Activated CD4-positive, alpha-beta memory T cell treated with anti-CD3 and anti-CD28 coated beads, Interleukin-2, amount 10 ng/mL, durations not matched to agents 7 days and 5 days (primary cell): ENCODE measurements around the gene GNPDA2. TPM values are rescaled to one million over a fixed set of nuclear protein-coding genes. Genes with fewer than 3 reads are reported as not detected.
"Not testable (repeated sequence)": the region's sequence is repeated elsewhere in the genome, so short reads cannot be mapped to it uniquely, and the experiment has no call there.

Source experiments
- CTCF ChIA-PET: fragments of 350-600 bp; sonication (Branson Sonifier 250); formaldehyde crosslinking; loops from one replicate; lab custom pipeline; 2021; ENCODE audit warnings: antibody characterized with exemption, inconsistent platforms; lab: Charles Lee
- POLR2A ChIA-PET: fragments of 350-600 bp; sonication (Branson Sonifier 250); formaldehyde crosslinking; loops from one replicate; lab custom pipeline; 2021; ENCODE audit warnings: antibody characterized with exemption; lab: Charles Lee
- DNase-seq: peaks from one replicate; pipeline ENCODE4 v3.0.0-alpha.2; 2020
- H3K27ac Mint-ChIP-seq: one replicate; pipeline ENCODE4 v1.8.0; 2021; ENCODE audit warnings: mild to moderate bottlenecking, mixed read lengths
- H3K27me3 Mint-ChIP-seq: one replicate; pipeline ENCODE4 v1.8.0; 2021; ENCODE audit warnings: mixed read lengths
- H3K36me3 Mint-ChIP-seq: one replicate; pipeline ENCODE4 v1.8.0; 2021; ENCODE audit warnings: low read depth, mixed read lengths
- H3K4me1 Mint-ChIP-seq: one replicate; pipeline ENCODE4 v1.8.0; 2021; ENCODE audit warnings: mixed read lengths
- H3K4me3 Mint-ChIP-seq: one replicate; pipeline ENCODE4 v1.8.0; 2021; ENCODE audit warnings: mild to moderate bottlenecking, mixed read lengths
- H3K9me3 Mint-ChIP-seq: one replicate; pipeline ENCODE4 v1.8.0; 2021; ENCODE audit warnings: mixed read lengths
- total RNA-seq, 2 experiments: library from RNA; stranded (reverse); gene quantifications; one replicate each; pipeline ENCODE4 v1.2.3, GENCODE V29; 2021

GNPDA2 gene
- total RNA-seq, result 10 to 100 TPM; 11.1 to 12.2 TPM

DNA sequence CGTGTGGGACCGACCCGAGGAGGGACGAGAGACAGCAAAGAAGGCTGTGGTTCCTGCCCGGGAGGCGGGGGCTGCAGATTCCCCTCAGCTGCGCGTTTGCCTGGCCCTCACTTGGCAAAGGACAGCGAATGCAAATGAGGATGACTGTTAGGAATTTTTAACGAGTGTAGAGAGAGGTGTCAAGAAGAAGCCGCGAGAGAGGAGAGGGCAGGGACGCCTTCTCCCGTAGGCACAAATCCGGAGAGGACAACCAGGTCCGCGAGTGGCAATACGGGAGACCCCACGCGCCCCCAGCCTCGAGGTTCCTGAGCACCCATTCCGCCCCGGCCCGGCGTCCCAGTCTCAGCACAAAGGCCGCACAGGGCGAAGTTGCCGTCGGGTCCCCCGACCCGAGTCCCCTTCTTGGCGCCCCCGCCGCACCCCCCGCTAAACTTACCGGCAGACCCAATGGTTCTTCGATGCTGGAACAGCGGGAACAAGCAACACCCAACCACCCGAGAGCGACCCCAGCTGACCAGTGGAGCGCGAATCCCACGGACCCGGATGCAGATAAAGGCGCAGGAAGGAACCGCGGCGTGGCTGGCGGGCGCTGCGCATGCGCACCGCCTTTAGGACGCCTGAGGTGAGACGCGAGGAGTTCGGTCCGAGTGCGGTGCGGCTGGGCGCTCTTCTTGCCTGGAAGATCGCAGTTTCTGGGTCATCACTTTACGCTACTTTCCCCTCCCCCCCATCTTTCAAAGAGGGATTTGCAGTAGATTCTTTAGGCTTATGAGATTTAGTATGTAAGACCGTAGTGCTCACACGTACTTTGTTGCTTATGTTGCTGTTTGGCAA is at the start of gene GNPDA2:
Gene GNPDA2 (minus strand): TSS at position 519 of the 834 bp plus-strand sequence. CDS start 4,349 bp downstream, outside the sequence.
- peak; percentile 85 for DNase-seq
- peaks cover 2% of the 10 kb centered on the region for H3K27me3 Mint-ChIP-seq
- peak within 1 kb of the TSS; percentile 94 for H3K4me3 Mint-ChIP-seq
- CTCF ChIA-PET, result interaction anchor here (1.6 kb wide), 1 partner anchor 47 kb away, joined by 4 read pairs; no protein-coding TSS in a partner anchor
- H3K4me1 Mint-ChIP-seq, result peaks cover 30% of the 10 kb centered on the region
- H3K27ac Mint-ChIP-seq, result peak within 1 kb of the TSS; percentile 80
- no peaks in the 10 kb centered on the region for H3K9me3 Mint-ChIP-seq
- POLR2A ChIA-PET, result interaction anchor here (0.9 to 5.1 kb wide), 5 partner anchors 9 to 48 kb away, joined by 3 to 71 read pairs (median 5); partner anchors contain the start of gene GUF1
- no peaks in the 10 kb centered on the region for H3K36me3 Mint-ChIP-seq

DNA sequence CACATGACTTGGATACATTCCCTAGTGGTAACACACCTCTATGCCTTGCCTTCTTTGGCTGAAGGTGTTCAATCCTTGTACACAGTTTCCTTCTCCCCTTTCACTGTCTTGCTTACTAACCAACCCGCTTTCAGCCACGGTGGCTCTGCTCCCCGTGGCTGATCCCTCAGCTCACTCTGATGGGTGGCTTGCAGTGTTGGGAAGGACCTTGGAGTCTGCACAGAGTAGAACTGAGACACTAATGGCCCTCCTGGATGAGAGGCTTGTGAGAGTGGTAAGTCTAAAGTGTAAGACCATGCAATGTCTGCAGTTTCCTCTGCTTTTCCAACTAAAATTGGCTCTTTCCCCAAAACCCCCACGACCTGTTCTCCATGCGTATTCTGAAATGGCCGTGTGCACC is 46.0 kb upstream of the GNPDA2 start:
- H3K4me3 Mint-ChIP-seq, result no peak overlapping the region
- peaks cover 1% of the 10 kb centered on the region for H3K27me3 Mint-ChIP-seq
- ChIA-PET CTCF (no interaction called here), POLR2A (no interaction called here)
- DNase-seq, result no peak
- H3K27ac Mint-ChIP-seq, result no peak overlapping the region
- no peaks in the 10 kb centered on the region for H3K9me3 Mint-ChIP-seq
- no peaks in the 10 kb centered on the region for H3K4me1 Mint-ChIP-seq
- no peaks in the 10 kb centered on the region for H3K36me3 Mint-ChIP-seq

DNA sequence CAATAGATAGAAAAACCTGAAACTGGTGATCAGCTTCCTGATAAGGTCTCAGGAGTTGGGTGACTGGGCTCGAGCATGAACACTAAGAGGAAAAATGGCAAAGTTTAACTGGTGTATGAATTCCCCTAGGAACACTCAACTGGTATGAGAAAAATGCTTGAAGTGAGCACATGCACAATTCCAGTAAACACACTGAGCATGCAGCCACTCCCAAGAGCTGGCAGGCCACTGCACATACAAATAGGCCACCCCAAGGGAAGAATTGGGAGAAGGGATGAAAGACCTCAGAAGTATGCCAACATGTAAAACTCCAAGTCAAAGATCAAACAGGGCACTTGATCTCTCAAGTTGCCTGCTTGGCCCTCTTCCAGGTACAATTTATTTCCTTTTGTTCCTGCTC is 45.4 kb upstream of the GNPDA2 start:
- H3K36me3 Mint-ChIP-seq, result no peaks in the 10 kb centered on the region
- POLR2A ChIA-PET, result no interaction called here
- no peaks in the 10 kb centered on the region for H3K4me1 Mint-ChIP-seq
- DNase-seq, result no peak
- H3K27ac Mint-ChIP-seq, result no peak overlapping the region
- CTCF ChIA-PET, result no interaction called here
- H3K4me3 Mint-ChIP-seq, result no peak overlapping the region
- peaks cover 1% of the 10 kb centered on the region for H3K27me3 Mint-ChIP-seq
- H3K9me3 Mint-ChIP-seq, result no peaks in the 10 kb centered on the region

DNA sequence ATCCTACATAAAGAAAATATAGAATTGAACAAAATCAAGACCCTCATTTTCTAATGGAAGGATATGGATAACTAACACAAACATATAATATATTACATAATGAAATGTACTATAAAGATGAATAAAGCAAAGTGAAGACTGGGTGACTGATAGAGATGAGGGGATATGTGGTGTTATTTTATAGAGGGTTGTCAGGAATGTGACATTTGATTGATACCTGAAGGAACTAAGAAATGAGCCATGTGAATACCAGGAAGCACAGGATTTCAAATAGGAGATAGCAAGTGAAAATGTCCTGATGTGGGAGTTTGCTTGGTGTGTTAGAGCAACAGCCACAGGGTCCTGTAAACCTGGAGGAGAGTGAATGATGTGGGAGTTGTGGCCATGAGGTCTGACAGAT is 40.1 kb upstream of the GNPDA2 start:
- H3K4me3 Mint-ChIP-seq, result no peak overlapping the region
- no peak overlapping the region for H3K27ac Mint-ChIP-seq
- H3K4me1 Mint-ChIP-seq, result no peaks in the 10 kb centered on the region
- H3K9me3 Mint-ChIP-seq, result no peaks in the 10 kb centered on the region
- CTCF ChIA-PET, result no interaction called here
- no peaks in the 10 kb centered on the region for H3K36me3 Mint-ChIP-seq
- DNase-seq, result no peak
- H3K27me3 Mint-ChIP-seq, result peaks cover 4% of the 10 kb centered on the region
- POLR2A ChIA-PET, result no interaction called here

DNA sequence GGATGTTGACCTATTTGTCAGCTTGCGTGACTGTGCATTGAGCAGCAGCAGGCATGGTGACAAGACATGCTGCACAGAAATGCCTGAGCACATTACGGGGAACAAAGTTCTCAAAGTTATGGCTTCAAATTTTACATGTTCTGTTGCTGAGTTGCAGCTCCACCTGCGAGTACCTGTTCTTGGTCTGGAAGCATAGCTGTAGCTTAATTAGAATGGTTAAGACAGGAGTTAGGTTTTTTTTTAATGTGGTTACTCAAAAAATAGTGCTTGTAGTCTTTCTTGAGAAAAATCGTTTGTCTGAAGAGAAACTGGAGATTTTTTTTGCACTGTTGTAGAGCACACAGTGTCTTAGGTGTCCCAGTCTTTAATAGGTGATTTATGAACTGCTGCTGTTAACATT is 38.8 kb upstream of the GNPDA2 start:
- H3K9me3 Mint-ChIP-seq, result no peaks in the 10 kb centered on the region
- H3K4me3 Mint-ChIP-seq, result no peak overlapping the region
- H3K4me1 Mint-ChIP-seq, result no peaks in the 10 kb centered on the region
- ChIA-PET CTCF (no interaction called here), POLR2A (no interaction called here)
- no peak overlapping the region for H3K27ac Mint-ChIP-seq
- no peaks in the 10 kb centered on the region for H3K36me3 Mint-ChIP-seq
- DNase-seq, result no peak
- peaks cover 10% of the 10 kb centered on the region for H3K27me3 Mint-ChIP-seq

DNA sequence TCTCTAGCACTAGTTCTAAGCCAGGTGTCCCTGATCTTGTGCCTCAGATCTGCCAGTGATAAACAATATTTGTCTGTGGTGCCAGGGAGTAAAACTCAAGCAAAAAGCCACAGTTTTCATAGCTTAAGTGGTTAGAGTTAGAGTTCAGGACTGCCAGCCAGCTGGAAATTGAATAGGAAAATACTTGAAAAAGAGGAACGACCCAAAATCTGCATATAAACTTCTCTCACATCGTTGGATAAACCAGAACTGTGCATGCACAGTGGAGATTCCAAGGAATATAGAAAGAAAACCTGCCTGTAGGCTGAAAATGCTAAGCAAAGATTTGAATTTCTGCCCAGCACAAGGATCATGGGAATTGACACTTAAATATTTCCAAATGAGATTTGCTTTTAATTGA is 35.0 kb upstream of the GNPDA2 start:
- Mint-ChIP-seq H3K36me3 (no peaks in the 10 kb centered on the region), H3K27me3 (peaks cover 9% of the 10 kb centered on the region), H3K27ac (no peak overlapping the region), H3K4me1 (no peaks in the 10 kb centered on the region), H3K9me3 (no peaks in the 10 kb centered on the region), H3K4me3 (no peak overlapping the region)
- CTCF ChIA-PET, result interaction anchor here (0.8 kb wide), 1 partner anchor 13 kb away, joined by 3 read pairs; no protein-coding TSS in a partner anchor
- POLR2A ChIA-PET, result no interaction called here
- DNase-seq, result no peak

DNA sequence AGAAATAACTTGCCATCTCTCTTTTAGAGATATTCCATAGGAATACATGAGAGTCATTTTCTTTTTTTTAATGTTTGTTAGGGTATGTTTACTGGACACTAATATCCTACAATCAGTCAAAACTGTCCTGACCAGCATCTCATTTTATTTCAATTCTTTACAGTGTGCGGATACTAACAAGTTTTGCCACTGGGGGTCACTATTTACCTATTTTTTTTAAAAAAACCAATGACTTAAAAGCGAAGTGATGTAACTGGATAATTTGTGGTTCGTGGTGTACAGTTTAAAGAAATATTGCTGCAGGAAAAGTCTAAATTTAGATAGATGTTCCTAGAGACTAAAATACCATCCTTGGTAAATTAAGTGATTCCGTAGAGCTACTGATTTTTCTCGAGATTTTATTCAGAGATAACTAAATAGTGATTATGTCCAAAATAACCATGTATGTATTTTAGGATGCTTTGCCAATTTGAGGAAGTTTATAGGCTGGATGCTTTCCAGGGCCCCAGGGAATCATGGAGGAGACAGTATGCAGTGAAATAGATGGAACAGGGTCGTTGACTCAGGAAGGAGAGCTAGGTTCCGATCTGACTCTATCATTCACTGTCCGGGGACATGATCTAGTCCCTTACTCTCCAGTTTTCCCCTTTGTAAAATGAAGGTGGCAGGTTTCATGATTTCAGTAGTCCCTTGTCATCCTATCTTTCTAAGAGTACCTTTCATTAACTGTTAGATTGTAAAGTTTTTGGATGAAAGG is 34.0 kb upstream of the GNPDA2 start:
- POLR2A ChIA-PET, result no interaction called here
- H3K27me3 Mint-ChIP-seq, result peaks cover 7% of the 10 kb centered on the region
- no peaks in the 10 kb centered on the region for H3K36me3 Mint-ChIP-seq
- CTCF ChIA-PET, result no interaction called here
- DNase-seq, result no peak
- no peak overlapping the region for H3K4me3 Mint-ChIP-seq
- no peaks in the 10 kb centered on the region for H3K4me1 Mint-ChIP-seq
- no peak overlapping the region for H3K27ac Mint-ChIP-seq
- no peaks in the 10 kb centered on the region for H3K9me3 Mint-ChIP-seq

DNA sequence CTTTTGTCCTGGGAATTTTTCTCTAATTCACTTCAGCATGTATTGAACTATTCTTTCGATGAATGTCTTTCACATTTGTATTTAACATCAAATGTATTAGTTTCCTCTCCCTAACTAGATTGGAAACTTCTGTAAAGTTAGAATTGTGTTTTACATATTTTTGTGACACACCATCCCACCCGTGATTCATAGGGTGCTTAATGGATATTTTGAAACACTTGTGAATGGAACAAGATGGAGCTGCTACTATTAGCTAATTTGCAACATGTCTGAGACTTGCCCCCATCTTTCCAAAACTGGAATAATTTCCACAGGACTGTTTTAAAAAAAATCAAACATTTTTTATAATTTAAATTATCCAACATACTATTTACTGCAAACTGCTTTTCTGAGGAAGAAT is 30.2 kb upstream of the GNPDA2 start:
- H3K4me1 Mint-ChIP-seq, result no peaks in the 10 kb centered on the region
- no peak overlapping the region for H3K4me3 Mint-ChIP-seq
- H3K27me3 Mint-ChIP-seq, result peaks cover 7% of the 10 kb centered on the region
- ChIA-PET CTCF (no interaction called here), POLR2A (no interaction called here)
- no peak overlapping the region for H3K27ac Mint-ChIP-seq
- no peaks in the 10 kb centered on the region for H3K9me3 Mint-ChIP-seq
- no peaks in the 10 kb centered on the region for H3K36me3 Mint-ChIP-seq
- DNase-seq, result no peak

DNA sequence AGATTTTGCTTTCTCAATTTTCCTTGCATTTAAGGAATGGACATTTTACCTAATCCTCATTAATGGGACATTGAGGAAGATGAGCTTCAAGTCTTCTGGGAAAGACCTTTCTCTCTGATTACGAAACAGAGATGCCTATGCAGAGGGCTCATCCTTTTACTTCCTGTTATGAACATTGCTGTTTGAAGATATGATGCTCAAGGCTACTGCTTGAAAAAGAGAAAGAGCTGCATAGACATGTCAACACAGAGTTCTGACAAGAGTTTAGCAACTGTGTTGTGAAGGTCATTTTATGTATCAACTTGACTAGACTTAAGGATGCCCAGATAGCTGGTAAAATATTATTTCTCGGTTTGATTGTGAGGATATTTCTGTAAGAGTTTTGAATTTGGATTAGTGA is 13.8 kb upstream of the GNPDA2 start:
- POLR2A ChIA-PET, result interaction anchor here (0.8 kb wide), 1 partner anchor 13 kb away, joined by 3 read pairs; no protein-coding TSS in a partner anchor
- Mint-ChIP-seq H3K9me3 (no peaks in the 10 kb centered on the region), H3K36me3 (no peaks in the 10 kb centered on the region), H3K27me3 (peaks cover 15% of the 10 kb centered on the region), H3K4me3 (no peak overlapping the region), H3K4me1 (no peaks in the 10 kb centered on the region), H3K27ac (no peak overlapping the region)
- CTCF ChIA-PET, result no interaction called here
- DNase-seq, result no peak

DNA sequence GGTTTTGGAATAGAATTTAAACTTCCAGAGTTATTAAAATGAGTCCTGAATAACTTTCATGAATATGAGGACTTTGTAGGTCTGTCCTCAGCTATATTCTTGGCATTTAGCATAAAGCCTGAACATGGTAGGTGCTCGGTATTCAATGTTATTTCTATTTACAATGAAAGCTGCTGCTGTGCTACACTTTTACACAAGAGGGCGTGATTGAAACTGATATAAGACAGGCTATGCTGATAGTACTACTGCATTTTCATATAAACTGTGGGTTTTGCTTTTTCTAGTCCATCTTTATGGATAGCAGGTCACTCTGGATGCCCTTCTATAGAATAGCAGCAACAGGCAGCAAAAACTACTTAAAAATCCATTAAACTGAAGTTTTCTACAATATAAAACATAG is 12.3 kb upstream of the GNPDA2 start:
- Mint-ChIP-seq H3K27me3 (peaks cover 19% of the 10 kb centered on the region), H3K36me3 (no peaks in the 10 kb centered on the region), H3K4me3 (no peak overlapping the region), H3K4me1 (no peaks in the 10 kb centered on the region), H3K27ac (no peak overlapping the region), H3K9me3 (no peaks in the 10 kb centered on the region)
- CTCF ChIA-PET, result no interaction called here
- POLR2A ChIA-PET, result no interaction called here
- no peak for DNase-seq

DNA sequence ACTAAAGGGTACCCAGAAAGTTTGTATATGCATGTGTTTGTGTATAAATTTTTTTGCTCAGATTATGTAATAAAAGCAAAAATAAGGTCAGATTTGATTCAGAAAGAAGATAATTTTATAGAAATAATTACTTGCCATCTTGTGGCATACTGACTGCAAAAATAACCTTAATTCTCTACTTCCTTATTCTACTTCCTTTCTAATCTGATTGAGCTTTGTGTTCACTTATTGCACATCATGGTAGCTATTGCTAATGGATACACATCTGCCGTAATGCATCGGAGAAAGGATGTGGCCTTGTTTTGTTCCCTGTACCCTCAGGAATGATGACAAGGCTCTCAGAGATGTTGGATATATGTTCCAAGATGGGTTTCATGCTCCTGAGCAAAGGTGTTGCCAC is 10.5 kb upstream of the GNPDA2 start:
- CTCF ChIA-PET, result no interaction called here
- H3K9me3 Mint-ChIP-seq, result no peaks in the 10 kb centered on the region
- H3K27ac Mint-ChIP-seq, result no peak overlapping the region
- H3K4me1 Mint-ChIP-seq, result no peaks in the 10 kb centered on the region
- DNase-seq, result no peak
- POLR2A ChIA-PET, result no interaction called here
- H3K27me3 Mint-ChIP-seq, result peaks cover 17% of the 10 kb centered on the region
- H3K4me3 Mint-ChIP-seq, result no peak overlapping the region
- H3K36me3 Mint-ChIP-seq, result no peaks in the 10 kb centered on the region

DNA sequence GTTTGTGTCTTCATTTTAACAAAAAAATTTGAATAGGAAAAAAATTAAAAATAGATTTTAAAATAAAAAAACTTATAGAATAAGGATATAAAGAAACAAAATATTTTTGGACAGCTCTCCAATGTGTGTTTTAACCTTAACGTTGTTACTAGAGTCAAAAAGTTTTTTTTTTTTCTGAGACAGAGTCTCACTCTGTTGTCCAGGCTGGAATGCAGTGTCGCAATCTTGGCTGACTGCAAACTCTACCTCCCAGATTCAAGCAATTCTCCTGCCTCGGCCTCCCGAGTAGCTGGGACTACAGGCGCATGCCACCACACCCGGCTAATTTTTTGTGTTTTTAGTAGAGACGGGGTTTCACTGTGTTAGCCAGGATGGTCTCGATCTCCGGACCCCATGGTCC is 2.3 kb upstream of the GNPDA2 start:
- CTCF ChIA-PET, H3K27me3 Mint-ChIP-seq: not testable (repeated sequence)
- H3K4me1 Mint-ChIP-seq, result peaks cover 26% of the 10 kb centered on the region

DNA sequence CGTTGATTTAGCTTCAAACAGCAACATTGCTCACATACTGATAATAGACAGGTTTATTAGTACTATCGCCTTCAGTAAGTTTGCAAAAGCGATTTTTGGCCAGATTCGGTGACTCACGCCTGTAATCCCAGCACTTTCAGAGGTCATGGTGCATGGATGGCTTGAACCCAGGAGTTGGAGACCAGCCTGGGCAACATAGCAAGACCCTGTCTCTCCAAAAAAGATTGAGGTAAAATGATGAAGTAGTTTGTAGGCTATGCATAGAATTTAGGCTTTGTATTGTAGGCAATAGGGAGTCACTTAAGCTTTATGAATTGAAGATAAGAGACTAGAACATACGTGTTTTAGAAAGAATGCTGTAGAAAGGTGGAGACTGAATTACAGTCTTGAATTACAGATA is 1.1 kb upstream of the GNPDA2 start:
- H3K27me3 Mint-ChIP-seq, result peaks cover 4% of the 10 kb centered on the region
- H3K4me3 Mint-ChIP-seq, result peak overlapping the region; percentile 94
- H3K4me1 Mint-ChIP-seq, result peaks cover 30% of the 10 kb centered on the region
- H3K9me3 Mint-ChIP-seq, result no peaks in the 10 kb centered on the region
- no peak for DNase-seq
- POLR2A ChIA-PET, result interaction anchor here (0.9 to 5.1 kb wide), 3 partner anchors 12 to 49 kb away, joined by 3 to 71 read pairs (median 4); partner anchors contain the start of gene GUF1
- no peak overlapping the region for H3K27ac Mint-ChIP-seq
- CTCF ChIA-PET, result interaction anchor here (0.5 kb wide), 1 partner anchor 1365 kb away, joined by 3 read pairs; no protein-coding TSS in a partner anchor
- no peaks in the 10 kb centered on the region for H3K36me3 Mint-ChIP-seq

More for the DNA sequence above, 2.3 kb upstream of the GNPDA2 start:
- not testable (repeated sequence) for H3K36me3 Mint-ChIP-seq, H3K4me3 Mint-ChIP-seq, DNase-seq, H3K9me3 Mint-ChIP-seq, H3K27ac Mint-ChIP-seq
- POLR2A ChIA-PET, result interaction anchor here (0.6 kb wide), 1 partner anchor 324 kb away, joined by 3 read pairs; no protein-coding TSS in a partner anchor
